Adipose tissue (tissue), 3 donors: Measurements from ENCODE around the gene ZNF71. TPM values are rescaled to one million over a fixed set of nuclear protein-coding genes. Genes with fewer than 3 reads are reported as not detected.

Experiments
- H3K27ac ChIP-seq: one replicate; pipeline ENCODE4 v1.5.1; 2013; ENCODE audit warnings: low read depth, low read length
- WGBS, 3 donors: extraction: QIAGEN DNeasy Blood & Tissue Kit; methylation state at CpG; one replicate each; pipeline ENCODE4 v1.1.7; 2013; 5-methylcytosine and 5-hydroxymethylcytosine counted together
- polyA plus RNA-seq, 3 donors: library from polyadenylated mRNA; stranded (reverse); fragments of 200-250 nt; gene quantifications; one replicate each; pipeline ENCODE4 v1.2.3, GENCODE V29; 2013
- donor health status: healthy with polysubstance abuse.
- donor health status: Bipolar disorder and iron deficiency.
- donor health status: healthy.

Gene ZNF71
- 1 to 10 TPM; 2.2 to 4.2 (median 3.4) TPM for polyA plus RNA-seq

- WGBS, 3 donors: 1 to 2% (median 1%) methylated on average over 50 to 52 of the region's 52 CpGs
- H3K27ac ChIP-seq: no peak within 1 kb of the TSS
Measured at GRCh38 chr19:56594783-56595547, at the start of gene ZNF71. TSS of gene ZNF71 (plus strand) at chr19:56595302. CDS start at chr19:56601559, 6,257 bp downstream.

DNA sequence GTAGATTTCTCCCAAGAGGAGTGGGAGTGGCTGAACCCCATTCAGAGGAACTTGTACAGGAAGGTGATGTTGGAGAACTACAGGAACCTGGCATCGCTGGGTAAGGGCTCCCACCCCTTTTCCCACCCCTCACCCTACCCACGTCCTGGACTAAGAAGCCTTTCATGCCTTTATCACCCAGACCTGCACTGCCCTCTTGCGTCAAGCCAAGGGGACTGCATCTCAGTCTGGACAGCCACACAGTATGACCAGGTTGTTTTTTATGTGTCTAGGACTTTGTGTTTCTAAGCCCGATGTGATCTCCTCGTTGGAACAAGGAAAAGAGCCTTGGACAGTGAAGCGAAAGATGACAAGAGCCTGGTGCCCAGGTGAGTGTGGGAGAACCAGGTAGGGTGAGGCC lies 47.6 kb upstream of the ZNF71 start:
- no peak overlapping the region for H3K27ac ChIP-seq
- 63 to 70% (median 68%) methylated on average over 6 of the region's 6 CpGs for WGBS, 3 donors

- H3K27ac ChIP-seq: no peak overlapping the region
- 82 to 99% (median 95%) methylated on average over 6 of the region's 6 CpGs for WGBS, 3 donors
Measured at GRCh38 chr19:56554272-56554869, 40.7 kb upstream of the ZNF71 start.

GRCh38 chr19:56562766-56563165 lies 32.3 kb upstream of the ZNF71 start:
- H3K27ac ChIP-seq: no peak overlapping the region
- WGBS, 3 donors: 91 to 97% (median 92%) methylated on average over 2 of the region's 2 CpGs

DNA sequence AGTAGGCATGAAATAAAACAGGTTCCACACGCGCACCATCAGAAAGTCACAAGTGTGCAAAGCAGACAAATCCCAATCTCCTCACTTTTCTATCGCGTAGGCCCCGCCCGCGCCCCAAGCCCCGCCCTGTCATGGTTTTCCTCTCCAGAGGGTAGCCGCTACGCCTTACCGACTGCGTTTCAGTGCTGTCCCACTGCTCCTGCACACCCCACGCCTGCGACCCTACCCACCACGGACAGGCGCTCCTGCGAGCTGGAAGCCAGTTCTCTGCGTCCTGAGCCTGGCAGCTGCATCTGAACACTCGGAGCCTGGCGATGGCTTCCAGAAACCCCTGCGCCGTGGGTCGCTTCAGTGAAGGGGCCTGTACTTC lies 28.2 kb upstream of the ZNF71 start:
- no peak overlapping the region for H3K27ac ChIP-seq
- 0 to 1% (median 0%) methylated on average over 23 of the region's 23 CpGs for WGBS, 3 donors

GRCh38 chr19:56567274-56568120 lies 27.6 kb upstream of the ZNF71 start, which contains the start of gene ZNF470:
TSS of gene ZNF470 (plus strand) at chr19:56567468. CDS start at chr19:56570312, 2,844 bp downstream.
- no peak within 1 kb of the TSS for H3K27ac ChIP-seq
- 3 to 4% (median 3%) methylated on average over 61 to 66 of the region's 66 CpGs for WGBS, 3 donors

GRCh38 chr19:56572589-56572988 lies 22.5 kb upstream of the ZNF71 start:
- WGBS, 3 donors: 47 to 69% (median 50%) methylated on average over 2 of the region's 2 CpGs
- H3K27ac ChIP-seq: no peak overlapping the region

GRCh38 chr19:56573914-56574313 lies 21.2 kb upstream of the ZNF71 start:
- H3K27ac ChIP-seq: no peak overlapping the region
- WGBS, 3 donors: 96 to 98% (median 98%) methylated on average over 3 of the region's 3 CpGs

GRCh38 chr19:56577719-56578602 lies 17.1 kb upstream of the ZNF71 start:
- no peak overlapping the region for H3K27ac ChIP-seq
- 97 to 98% (median 97%) methylated on average over 11 of the region's 11 CpGs for WGBS, 3 donors

DNA sequence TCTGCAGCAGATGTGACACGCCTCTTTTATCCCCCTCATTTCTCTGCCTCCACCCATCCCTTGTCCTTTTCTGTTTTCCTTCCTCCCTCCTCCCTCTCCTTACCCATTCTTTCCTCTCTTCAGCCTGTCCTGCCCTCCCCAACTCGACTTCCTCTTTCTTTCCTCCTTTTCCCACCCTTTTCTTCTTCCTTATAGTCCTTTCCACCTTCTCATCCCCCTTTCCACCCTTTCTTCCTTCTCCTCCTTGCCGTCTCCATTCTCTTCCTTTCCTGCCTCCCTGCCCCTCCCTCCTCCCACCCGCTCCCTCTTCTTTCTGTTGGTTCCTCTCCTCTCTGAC lies 688 bp upstream of the ZNF71 start:
- H3K27ac ChIP-seq: no peak overlapping the region
- WGBS, 3 donors: 56 to 63% (median 59%) methylated on average over 4 of the region's 4 CpGs

DNA sequence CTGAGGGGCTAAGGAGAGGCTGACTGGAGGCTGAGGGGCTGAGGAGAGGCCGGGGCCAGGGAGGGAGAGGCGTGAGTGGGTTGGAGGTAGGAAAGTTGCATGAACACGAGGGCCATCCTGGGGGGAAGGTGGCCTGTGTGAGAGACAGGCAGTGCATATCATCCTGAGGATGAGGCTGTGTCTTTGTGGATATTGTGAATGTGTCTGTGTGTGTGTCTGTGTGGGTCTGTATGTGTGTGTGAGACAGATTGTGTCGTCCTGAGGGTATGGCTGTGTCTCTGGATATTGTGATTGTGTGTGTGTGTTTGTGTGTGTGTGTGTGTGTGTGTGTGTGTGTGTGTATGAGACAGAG lies 422 bp downstream of the ZNF71 start:
- no peak overlapping the region for H3K27ac ChIP-seq
- 0 to 6% (median 1%) methylated on average over 4 of the region's 4 CpGs for WGBS, 3 donors

GRCh38 chr19:56596676-56597075 lies 1.6 kb downstream of the ZNF71 start:
- H3K27ac ChIP-seq: no peak overlapping the region
- WGBS, 3 donors: 58 to 81% (median 80%) methylated on average over 4 of the region's 4 CpGs

GRCh38 chr19:56597696-56598095 lies 2.6 kb downstream of the ZNF71 start:
- WGBS, 3 donors: 77 to 94% (median 89%) methylated on average over 4 of the region's 4 CpGs
- H3K27ac ChIP-seq: no peak overlapping the region

GRCh38 chr19:56601375-56601774 lies 6.3 kb downstream of the ZNF71 start:
- H3K27ac ChIP-seq: no peak overlapping the region
- WGBS, 3 donors: 92 to 93% (median 93%) methylated on average over 3 of the region's 3 CpGs

GRCh38 chr19:56603829-56604228 lies 8.7 kb downstream of the ZNF71 start:
- no peak overlapping the region for H3K27ac ChIP-seq
- 78 to 85% (median 79%) methylated on average over 6 of the region's 6 CpGs for WGBS, 3 donors

- no peak overlapping the region for H3K27ac ChIP-seq
- WGBS, 3 donors: 78 to 88% (median 81%) methylated on average over 8 of the region's 8 CpGs
Measured at GRCh38 chr19:56608274-56608964, 13.3 kb downstream of the ZNF71 start.

GRCh38 chr19:56611288-56611687 lies 16.2 kb downstream of the ZNF71 start:
- H3K27ac ChIP-seq: no peak overlapping the region
- WGBS, 3 donors: 44 to 85% (median 78%) methylated on average over 8 of the region's 8 CpGs

DNA sequence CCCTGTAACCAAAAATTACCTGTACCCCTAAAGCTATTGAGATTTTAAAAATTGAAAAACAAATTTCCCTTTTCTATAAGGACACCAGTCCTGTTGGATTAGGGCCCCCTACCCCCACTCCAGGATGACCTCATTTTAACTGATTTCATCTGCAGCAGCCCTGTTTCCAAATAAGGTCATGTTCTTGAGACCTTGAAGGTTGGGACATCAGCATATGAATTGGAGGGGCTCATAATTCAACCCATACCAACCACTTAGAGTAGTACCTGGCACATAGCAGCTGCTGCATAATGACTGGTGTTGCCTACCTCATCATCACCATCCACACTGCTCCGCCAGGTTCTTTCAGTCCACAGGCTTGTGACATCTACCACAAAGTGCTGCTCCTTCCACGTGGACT lies 17.6 kb downstream of the ZNF71 start:
- no peak overlapping the region for H3K27ac ChIP-seq

More for the DNA sequence above, 17.6 kb downstream of the ZNF71 start:
- WGBS, 3 donors: 82 to 94% (median 92%) methylated on average over 2 of the region's 2 CpGs
